ENCODE measurements around the gene ANKRD13C. TPM values are rescaled to one million over a fixed set of nuclear protein-coding genes. Genes with fewer than 3 reads are reported as not detected.

Gene ANKRD13C
- total and polyA plus RNA-seq, 2 of the 4 experiments (the other 2 are of a cell fraction) = 8.3 to 10.9 TPM

DNA sequence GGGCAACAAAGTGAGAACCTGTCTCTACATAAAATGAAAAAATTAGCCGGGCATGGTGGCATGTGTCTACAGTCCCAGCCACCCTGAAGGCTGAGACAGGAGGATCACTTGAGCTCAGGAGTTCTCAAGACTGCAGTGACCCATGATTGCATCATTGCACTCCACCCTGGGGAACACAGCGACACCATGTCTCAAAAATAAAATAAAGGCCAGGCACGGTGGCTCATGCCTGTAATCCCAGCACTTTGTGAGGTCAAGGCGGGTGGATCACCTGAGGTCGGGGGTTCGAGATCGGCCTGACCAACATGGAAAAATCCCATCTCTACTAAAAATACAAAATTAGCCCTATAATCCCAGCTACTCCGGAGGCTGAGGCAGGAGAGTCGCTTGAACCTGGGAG lies 20.1 kb downstream of the ANKRD13C start:
- H3K79me1 ChIP-seq (ENCODE audit: low read depth in 1 of 2, low read length in 2 of 2) = peaks cover 22 to 48% of the 10 kb centered on the region in 2 experiments
- no peak overlapping the region for H3K18ac ChIP-seq (ENCODE audit: low read depth, low read length)
- H2BK15ac ChIP-seq (ENCODE audit: low read depth, low read length) = no peak overlapping the region
- no peaks in the 10 kb centered on the region for H3K9me1 ChIP-seq (ENCODE audit: insufficient read depth, low read length)
- intact Hi-C loops (cut with micrococcal nuclease) (no loop called here), in situ Hi-C loops (cut with MboI; ENCODE audit: low sequenced_read_pairs) (no loop called here), dilution Hi-C loops (cut with HindIII; ENCODE audit: low sequenced_read_pairs, unreplicated experiment) (no loop called here)
- no peak overlapping the region for H2AK9ac ChIP-seq (replicated peaks; ENCODE audit: low read depth, low read length, poor library complexity)
- no peak overlapping the region for H4K8ac ChIP-seq (ENCODE audit: low read depth in 2 of 2, low read length in 2 of 2)
- no peak overlapping the region for H2BK5ac ChIP-seq (ENCODE audit: low read depth, low read length, poor library complexity, severe bottlenecking)
- no peak overlapping the region for H3K14ac ChIP-seq (replicated peaks; ENCODE audit: low read depth, low read length)
- peaks cover 12% of the 10 kb centered on the region for H3K36me3 ChIP-seq (ENCODE audit: control insufficient read depth, insufficient read depth, low read length)
- H3K4me2 ChIP-seq (ENCODE audit: low read depth, low read length) = no peak overlapping the region
- no peaks in the 10 kb centered on the region for H3K9me3 ChIP-seq (ENCODE audit: control insufficient read depth, insufficient read depth, low read length)
- DNase-seq (no peak), ATAC-seq (ENCODE audit: low read depth) (no peak)
- no peak overlapping the region for H2BK120ac ChIP-seq (ENCODE audit: low read depth, low read length)
- H3K27me3 ChIP-seq (ENCODE audit: control insufficient read depth, insufficient read depth, low read length) = no peaks in the 10 kb centered on the region
- ChIA-PET POLR2A (ENCODE audit: unreplicated experiment) (no interaction called here), CTCF (no interaction called here)
- no peak overlapping the region for H3K4ac ChIP-seq (ENCODE audit: low read depth, low read length)
- TF ChIP-seq RCOR1 (IDR thresholded peaks at IDR 0.05; ENCODE audit: insufficient replicate concordance, low read length) = no peak
- TF ChIP-seq RFX5 (IDR thresholded peaks at IDR 0.05; ENCODE audit: low read depth, low read length) = no peak
- TF ChIP-seq FOS (IDR thresholded peaks at IDR 0.05; ENCODE audit: low read depth, low read length) = no peak
- no peak for TF ChIP-seq MAZ (IDR thresholded peaks at IDR 0.05; ENCODE audit: borderline replicate concordance, low read depth, low read length)
- TF ChIP-seq RAD21 (IDR thresholded peaks at IDR 0.05; ENCODE audit: low read length) = no peak
- TF ChIP-seq CEBPB (IDR thresholded peaks at IDR 0.05; ENCODE audit: low read depth, low read length) = 0 out of 2 replicates have a peak, but pooled peaks have one; percentile 7
- no peak for TF ChIP-seq BHLHE40 (IDR thresholded peaks at IDR 0.05; ENCODE audit: low read depth, low read length)
- TF ChIP-seq NFE2L2 (IDR thresholded peaks at IDR 0.05; ENCODE audit: low read depth, low read length) = no peak
- no peaks in the 10 kb centered on the region; the same call in 1 of the 2 replicates for H3K4me1 ChIP-seq (ENCODE audit: control insufficient read depth, insufficient read depth, low read length)
- no peak overlapping the region for H3K4me3 ChIP-seq (ENCODE audit: insufficient read depth, low read depth, low read length)
- H3K56ac ChIP-seq (ENCODE audit: extremely low read depth, insufficient read depth, low read length) = no peak overlapping the region
- H3K23ac ChIP-seq (ENCODE audit: low read depth, low read length) = no peak overlapping the region
- H3K9ac ChIP-seq (ENCODE audit: low read depth, low read length) = no peak overlapping the region
- H3K27ac ChIP-seq (ENCODE audit: insufficient read depth, low read length) = no peak overlapping the region
- H4K91ac ChIP-seq (ENCODE audit: insufficient read depth, low read depth, low read length) = no peak overlapping the region
- WGBS, 2 experiments (ENCODE audit: extremely low coverage in 2 of 2, insufficient read length in 1 of 2) = no CpG with 5 or more reads among the region's 9 CpGs
- no peak overlapping the region for H2AFZ ChIP-seq (replicated peaks; ENCODE audit: low read length, poor library complexity)
- BruUV-seq (replicated peaks) = no TSS peak
- H2AK5ac ChIP-seq (ENCODE audit: low read depth, low read length) = no peak overlapping the region
- no peak overlapping the region for H4K5ac ChIP-seq (ENCODE audit: low read depth, low read length)
- H2BK20ac ChIP-seq (ENCODE audit: low read depth, low read length) = no peak overlapping the region
- peaks cover 5% of the 10 kb centered on the region; the same call in 1 of the 2 replicates for H4K20me1 ChIP-seq (ENCODE audit: insufficient read depth, low read length)
